GM12865 (cell line): ENCODE measurements around the gene ZNF664.

Source experiments
- DNase-seq: peaks from one replicate; pipeline ENCODE4 v3.0.0; 2010; ENCODE audit warnings: low read depth
- H3K4me3 ChIP-seq: 2 replicates; pipeline ENCODE4 v1.5.1; 2011; ENCODE audit warnings: mild to moderate bottlenecking, low read depth, low read length, control low read depth
- TF ChIP-seq, protein P1 (sequence below): IDR thresholded peaks from 2 replicates; pipeline ENCODE4 v1.5.1; 2011; ENCODE audit warnings: low read length, control low read depth, low read depth, inconsistent platforms; ENCODE audit not compliant: insufficient read depth; ENCODE audit errors: missing control alignments

The ZNF664 gene

DNA sequence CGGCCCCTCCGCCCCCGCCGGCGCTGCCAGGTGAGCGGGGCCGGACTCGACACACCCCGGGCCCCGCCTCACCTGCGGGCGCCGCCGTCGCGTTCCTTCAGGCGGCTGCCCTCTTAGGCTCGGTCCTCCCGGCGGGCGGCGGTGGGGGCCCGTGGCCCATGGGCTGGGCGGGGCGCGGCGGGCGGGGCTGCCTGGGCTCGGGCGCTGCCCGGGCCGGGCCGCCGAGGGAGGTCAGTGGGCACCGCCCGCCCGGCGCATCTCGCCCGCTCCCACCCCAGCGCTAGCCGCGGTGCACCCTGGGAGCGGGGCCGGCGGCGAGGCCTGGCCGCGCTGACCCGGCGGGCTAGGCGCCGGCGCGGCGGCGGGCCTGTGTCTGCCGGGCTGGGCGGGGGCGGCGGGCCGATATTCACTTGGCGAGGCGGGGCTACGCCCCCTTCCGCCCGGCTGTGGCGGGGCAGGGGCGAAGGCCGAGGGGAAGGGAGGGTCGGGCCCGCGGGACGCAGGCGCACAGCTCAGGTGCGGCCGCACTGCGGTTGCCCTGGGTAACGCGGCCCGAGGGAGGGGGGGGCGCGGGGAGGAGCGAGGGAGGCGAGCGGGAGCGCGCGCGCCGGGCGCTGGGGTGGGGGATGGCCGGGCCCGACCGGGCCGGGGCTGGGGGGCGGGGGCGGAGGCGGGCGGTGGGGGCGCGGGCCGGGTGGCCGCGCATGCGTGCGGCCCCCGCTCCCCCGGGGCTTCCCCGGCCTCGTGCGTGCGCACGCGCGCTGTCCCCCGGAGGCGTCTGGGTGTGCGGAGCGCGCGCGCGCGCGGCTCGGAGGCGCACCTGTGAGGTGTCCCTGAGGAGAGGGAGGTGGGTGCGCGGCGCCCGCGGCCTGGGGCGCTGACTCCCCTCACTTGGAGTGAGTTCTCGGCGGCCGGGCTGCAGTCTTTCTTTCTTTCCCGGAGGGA is at the start of gene ZNF664, which contains the start of gene CCDC92:
Gene ZNF664, plus strand, starts transcription at position 759 of the 945 bp plus-strand sequence. CDS start 38,930 bp downstream, outside the sequence.
Gene CCDC92, minus strand, starts transcription at position 375 of the 945 bp plus-strand sequence. CDS start 28,526 bp downstream, outside the sequence.
- TF ChIP-seq, protein P1, sequence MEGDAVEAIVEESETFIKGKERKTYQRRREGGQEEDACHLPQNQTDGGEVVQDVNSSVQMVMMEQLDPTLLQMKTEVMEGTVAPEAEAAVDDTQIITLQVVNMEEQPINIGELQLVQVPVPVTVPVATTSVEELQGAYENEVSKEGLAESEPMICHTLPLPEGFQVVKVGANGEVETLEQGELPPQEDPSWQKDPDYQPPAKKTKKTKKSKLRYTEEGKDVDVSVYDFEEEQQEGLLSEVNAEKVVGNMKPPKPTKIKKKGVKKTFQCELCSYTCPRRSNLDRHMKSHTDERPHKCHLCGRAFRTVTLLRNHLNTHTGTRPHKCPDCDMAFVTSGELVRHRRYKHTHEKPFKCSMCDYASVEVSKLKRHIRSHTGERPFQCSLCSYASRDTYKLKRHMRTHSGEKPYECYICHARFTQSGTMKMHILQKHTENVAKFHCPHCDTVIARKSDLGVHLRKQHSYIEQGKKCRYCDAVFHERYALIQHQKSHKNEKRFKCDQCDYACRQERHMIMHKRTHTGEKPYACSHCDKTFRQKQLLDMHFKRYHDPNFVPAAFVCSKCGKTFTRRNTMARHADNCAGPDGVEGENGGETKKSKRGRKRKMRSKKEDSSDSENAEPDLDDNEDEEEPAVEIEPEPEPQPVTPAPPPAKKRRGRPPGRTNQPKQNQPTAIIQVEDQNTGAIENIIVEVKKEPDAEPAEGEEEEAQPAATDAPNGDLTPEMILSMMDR = peak; percentile 26
- H3K4me3 ChIP-seq = peak within 1 kb of the TSS; percentile 69
- peak; percentile 96 for DNase-seq

DNA sequence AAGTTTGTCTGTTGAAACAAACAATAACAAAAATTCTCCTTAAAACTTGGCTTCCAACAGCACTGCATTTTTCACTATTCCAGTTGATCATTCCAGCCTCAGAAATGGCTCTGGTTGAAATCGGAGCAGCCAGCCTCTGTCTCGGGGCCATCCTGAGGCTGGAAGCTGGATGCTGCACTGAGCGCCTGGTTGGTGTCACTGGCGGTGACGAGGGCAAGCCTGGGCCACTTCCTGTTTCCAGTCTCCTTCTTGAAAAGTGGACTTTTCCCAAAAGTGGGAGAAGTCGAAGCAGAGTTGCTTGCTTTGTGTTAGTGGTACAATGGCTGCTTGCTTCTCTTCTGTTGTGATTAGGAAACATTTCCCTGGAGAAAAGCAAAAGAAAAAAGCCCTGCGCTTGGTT is 49.1 kb upstream of the ZNF664 start:
- no peak overlapping the region for H3K4me3 ChIP-seq
- TF ChIP-seq, protein P1 = no peak
- no peak for DNase-seq

DNA sequence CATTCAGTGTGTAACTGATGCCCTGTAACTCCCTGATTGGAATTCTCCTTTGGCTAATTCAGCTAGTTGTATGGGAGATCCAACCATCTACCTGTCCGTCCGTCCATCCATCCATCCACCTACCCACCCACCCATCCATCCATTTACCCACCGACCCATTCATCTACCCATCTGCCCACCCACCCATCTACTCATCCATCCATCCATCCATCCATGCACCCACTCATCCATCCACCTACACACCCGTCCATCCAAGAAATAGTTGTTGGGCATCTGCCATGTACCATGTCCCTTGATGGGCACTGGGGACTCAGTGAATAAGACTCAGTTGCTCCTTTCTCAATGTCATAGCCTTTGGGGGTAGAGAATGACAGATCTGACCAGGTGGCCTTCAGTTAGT is 48.5 kb upstream of the ZNF664 start:
- H3K4me3 ChIP-seq = no peak overlapping the region
- no peak for DNase-seq
- TF ChIP-seq, protein P1 = no peak

DNA sequence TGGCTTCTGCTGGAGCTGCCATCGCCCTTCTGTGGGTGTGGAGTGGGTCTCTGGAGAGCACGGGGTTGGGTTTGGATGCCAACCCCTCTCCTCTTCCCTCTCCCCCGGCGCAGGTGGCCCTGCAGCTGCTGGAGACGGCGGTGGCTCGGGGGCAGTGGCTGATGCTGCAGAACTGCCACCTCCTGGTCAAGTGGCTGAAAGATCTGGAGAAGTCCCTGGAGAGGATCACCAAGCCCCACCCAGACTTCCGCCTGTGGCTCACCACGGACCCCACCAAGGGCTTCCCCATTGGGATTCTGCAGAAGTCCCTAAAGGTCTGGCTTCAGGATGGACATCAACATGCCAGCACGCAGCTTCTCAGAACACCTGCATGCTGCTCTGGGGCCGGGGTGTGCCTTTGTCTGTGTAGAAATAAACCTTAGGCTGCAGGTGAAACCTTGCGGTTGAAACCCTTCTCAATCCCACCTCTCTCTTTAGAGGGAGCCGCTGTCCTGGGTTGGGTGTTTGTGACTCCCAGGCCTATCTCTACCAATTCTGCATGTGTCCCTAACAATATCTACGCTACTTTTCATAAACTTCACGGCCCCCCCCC is 44.6 kb upstream of the ZNF664 start:
- DNase-seq = no peak

DNA sequence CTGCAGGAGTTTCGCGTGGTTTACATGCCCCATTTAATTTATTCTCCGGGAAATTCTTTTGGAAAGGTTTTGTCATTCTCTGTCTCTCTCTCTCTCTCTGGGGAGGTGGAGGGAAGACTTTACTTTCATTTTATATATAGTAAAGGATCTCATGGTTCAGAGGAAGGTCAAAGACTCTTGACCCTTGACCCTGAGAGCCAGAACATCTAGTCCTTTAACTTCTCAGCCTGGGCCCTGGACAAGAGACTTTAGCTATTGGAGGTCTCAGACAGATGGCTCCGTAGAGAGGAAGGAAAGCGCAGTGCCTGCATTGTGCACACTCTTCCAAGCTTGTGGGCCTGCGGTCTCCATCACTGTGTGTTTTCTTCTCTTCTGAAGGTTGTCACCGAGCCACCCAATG is 44.1 kb upstream of the ZNF664 start:
- DNase-seq = no peak
- TF ChIP-seq, protein P1 = no peak
- no peak overlapping the region for H3K4me3 ChIP-seq

More for the DNA sequence above, 44.6 kb upstream of the ZNF664 start:
- H3K4me3 ChIP-seq = no peak overlapping the region
- TF ChIP-seq, protein P1 = no peak

DNA sequence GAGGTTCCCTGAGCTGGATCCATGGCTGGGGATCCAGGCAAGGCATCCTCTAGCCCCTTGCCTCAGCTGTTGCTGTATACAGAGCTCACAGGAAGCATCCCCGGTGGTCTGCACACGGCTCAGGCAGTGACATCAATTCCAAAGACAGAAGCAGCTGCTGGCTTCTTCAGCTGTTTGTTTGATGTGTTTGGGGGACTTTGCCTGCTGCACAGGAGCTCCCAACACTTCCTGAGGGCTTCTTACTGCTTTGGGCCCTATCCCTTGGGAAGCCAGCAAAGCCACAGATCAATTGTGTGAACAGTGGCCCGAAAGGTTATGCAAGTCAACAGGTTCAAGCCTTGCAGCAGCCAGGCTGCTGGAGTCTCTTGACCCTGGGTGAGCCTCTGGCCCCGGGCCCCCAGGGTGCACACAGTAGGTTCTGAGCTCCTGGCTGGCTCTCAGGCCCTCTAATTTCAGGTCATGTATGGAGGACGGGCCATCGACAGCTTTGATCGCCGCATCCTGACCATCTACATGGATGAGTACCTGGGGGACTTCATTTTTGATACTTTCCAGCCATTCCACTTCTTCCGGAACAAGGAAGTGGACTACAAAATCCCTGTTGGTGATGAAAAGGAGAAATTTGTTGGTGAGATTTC is 43.0 kb upstream of the ZNF664 start:
- DNase-seq = no peak
- TF ChIP-seq, protein P1 = no peak
- no peak overlapping the region for H3K4me3 ChIP-seq
